ENCODE data around the gene CYP4F12. TPM values are rescaled to one million over a fixed set of nuclear protein-coding genes. Genes with fewer than 3 reads are reported as not detected.
"Not testable (repeated sequence)": the region's sequence is repeated elsewhere in the genome, so short reads cannot be mapped to it uniquely, and the experiment has no call there.

Gene CYP4F12
- polyA plus RNA-seq, 1 experiment: not detected

GRCh38 chr19:15675560-15675959, 2.7 kb downstream of the CYP4F12 start:
- no peak for TF ChIP-seq CTCF (IDR thresholded peaks at IDR 0.05; ENCODE audit: insufficient read depth, low read depth, low read length)
- Histone ChIP-seq H3K36me3 (ENCODE audit: control insufficient read depth, insufficient read depth, low read length) (no peaks in the 10 kb centered on the region), H3K4me3 (ENCODE audit: low read depth, low read length) (no peak overlapping the region), H3K27me3 (ENCODE audit: control insufficient read depth, insufficient read depth, low read length) (no peaks in the 10 kb centered on the region)
- CTCF ChIA-PET: no interaction called here
- POLR2A ChIA-PET: no interaction called here
- DNase-seq (ENCODE audit: low read depth): no peak

- ChIA-PET CTCF (no interaction called here), POLR2A (no interaction called here)
- Histone ChIP-seq H3K4me3 (ENCODE audit: low read depth, low read length) (no peak overlapping the region), H3K36me3 (ENCODE audit: control insufficient read depth, insufficient read depth, low read length) (no peaks in the 10 kb centered on the region), H3K27me3 (ENCODE audit: control insufficient read depth, insufficient read depth, low read length) (no peaks in the 10 kb centered on the region)
- no peak for DNase-seq (ENCODE audit: low read depth)
- TF ChIP-seq CTCF (IDR thresholded peaks at IDR 0.05; ENCODE audit: insufficient read depth, low read depth, low read length): no peak
Observed at GRCh38 chr19:15679089-15679488, 6.2 kb downstream of the CYP4F12 start.

GRCh38 chr19:15679865-15680264, 7.0 kb downstream of the CYP4F12 start:
- H3K4me3 ChIP-seq (ENCODE audit: low read depth, low read length); POLR2A ChIA-PET; H3K36me3 ChIP-seq (ENCODE audit: control insufficient read depth, insufficient read depth, low read length); CTCF ChIA-PET; DNase-seq (ENCODE audit: low read depth); H3K27me3 ChIP-seq (ENCODE audit: control insufficient read depth, insufficient read depth, low read length): not testable (repeated sequence)

GRCh38 chr19:15680478-15681322, 7.8 kb downstream of the CYP4F12 start:
- POLR2A ChIA-PET: no interaction called here
- CTCF ChIA-PET: no interaction called here
- TF ChIP-seq CTCF (IDR thresholded peaks at IDR 0.05; ENCODE audit: insufficient read depth, low read depth, low read length): no peak

GRCh38 chr19:15683411-15683810, 10.5 kb downstream of the CYP4F12 start:
- CTCF ChIA-PET: no interaction called here
- no peak for DNase-seq (ENCODE audit: low read depth)
- Histone ChIP-seq H3K36me3 (ENCODE audit: control insufficient read depth, insufficient read depth, low read length) (no peaks in the 10 kb centered on the region), H3K27me3 (ENCODE audit: control insufficient read depth, insufficient read depth, low read length) (no peaks in the 10 kb centered on the region), H3K4me3 (ENCODE audit: low read depth, low read length) (no peak overlapping the region)
- POLR2A ChIA-PET: no interaction called here
- TF ChIP-seq CTCF (IDR thresholded peaks at IDR 0.05; ENCODE audit: insufficient read depth, low read depth, low read length): no peak

More at GRCh38 chr19:15680478-15681322, 7.8 kb downstream of the CYP4F12 start:
- DNase-seq (ENCODE audit: low read depth): no peak
- Histone ChIP-seq H3K4me3 (ENCODE audit: low read depth, low read length) (no peak overlapping the region), H3K36me3 (ENCODE audit: control insufficient read depth, insufficient read depth, low read length) (no peaks in the 10 kb centered on the region), H3K27me3 (ENCODE audit: control insufficient read depth, insufficient read depth, low read length) (no peaks in the 10 kb centered on the region)

GRCh38 chr19:15684828-15685227, 11.9 kb downstream of the CYP4F12 start:
- ChIA-PET CTCF (no interaction called here), POLR2A (no interaction called here)
- no peaks in the 10 kb centered on the region for H3K27me3 ChIP-seq (ENCODE audit: control insufficient read depth, insufficient read depth, low read length)
- H3K4me3 ChIP-seq (ENCODE audit: low read depth, low read length): no peak overlapping the region
- no peak for TF ChIP-seq CTCF (IDR thresholded peaks at IDR 0.05; ENCODE audit: insufficient read depth, low read depth, low read length)
- H3K36me3 ChIP-seq (ENCODE audit: control insufficient read depth, insufficient read depth, low read length): no peaks in the 10 kb centered on the region
- no peak for DNase-seq (ENCODE audit: low read depth)

Data from BJ (cell line).